LoVo (cell line): ENCODE data around the gene STOX2.

ENCODE experiments used
- DNase-seq: peaks from one replicate; pipeline ENCODE4 v3.0.0-alpha.2; 2016; ENCODE audit warnings: low spot score

STOX2 gene

GRCh38 chr4:183897193-183897592 lies 7.9 kb upstream of the STOX2 start:
- no peak for DNase-seq

GRCh38 chr4:183898456-183898855 lies 6.7 kb upstream of the STOX2 start:
- no peak for DNase-seq

GRCh38 chr4:183903021-183903760 lies 1.9 kb upstream of the STOX2 start:
- DNase-seq, result no peak

DNA sequence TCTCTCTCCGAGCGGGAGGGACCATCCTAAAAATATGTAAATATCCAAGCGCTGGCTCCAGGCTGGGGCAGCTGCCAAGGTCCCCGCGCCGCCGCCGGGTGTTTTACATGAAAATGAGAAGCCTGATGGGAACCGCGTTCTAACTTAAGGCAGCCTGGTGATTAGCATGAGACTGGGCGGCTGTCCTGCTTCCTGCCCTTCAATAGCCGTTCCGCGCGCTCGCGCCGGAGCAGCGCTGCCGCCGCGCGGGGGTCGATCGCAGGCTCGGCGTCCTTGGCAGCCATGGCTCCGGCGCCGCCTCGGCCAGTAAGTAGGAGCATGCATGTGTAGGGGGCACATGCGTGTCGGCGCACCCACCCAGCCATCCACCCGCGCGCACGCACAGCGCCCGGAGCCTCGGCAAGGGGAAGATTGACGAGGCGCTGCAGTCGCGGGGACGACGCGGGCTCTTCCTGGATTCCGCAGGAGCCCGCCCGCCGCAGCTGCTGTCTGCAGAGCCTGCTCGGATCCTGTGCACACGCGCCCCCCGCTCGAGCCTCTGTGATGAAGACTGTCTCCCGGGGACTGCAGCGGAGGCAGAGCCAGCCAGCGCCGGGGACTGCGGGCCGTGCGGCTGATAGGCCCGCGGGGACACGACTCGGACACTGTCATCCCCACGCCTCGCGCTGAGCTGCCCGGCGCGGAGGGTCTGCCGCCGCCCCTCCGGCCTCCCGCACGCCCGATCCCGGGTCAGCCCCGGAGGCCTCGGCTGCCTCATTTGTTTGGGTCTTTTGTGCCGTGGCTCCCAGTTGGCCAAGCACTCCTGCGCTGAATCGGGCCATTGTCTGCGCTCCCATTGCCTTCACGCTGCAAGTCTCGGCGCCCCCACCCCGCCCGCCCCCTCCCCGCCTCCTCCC lies 734 bp downstream of the STOX2 start:
- no peak for DNase-seq

GRCh38 chr4:183906489-183906738 lies 1.3 kb downstream of the STOX2 start:
- no peak for DNase-seq

- no peak for DNase-seq
Observed at GRCh38 chr4:183906739-183907651, 1.9 kb downstream of the STOX2 start.

- no peak for DNase-seq
Observed at GRCh38 chr4:183907871-183908683, 3.0 kb downstream of the STOX2 start.

DNA sequence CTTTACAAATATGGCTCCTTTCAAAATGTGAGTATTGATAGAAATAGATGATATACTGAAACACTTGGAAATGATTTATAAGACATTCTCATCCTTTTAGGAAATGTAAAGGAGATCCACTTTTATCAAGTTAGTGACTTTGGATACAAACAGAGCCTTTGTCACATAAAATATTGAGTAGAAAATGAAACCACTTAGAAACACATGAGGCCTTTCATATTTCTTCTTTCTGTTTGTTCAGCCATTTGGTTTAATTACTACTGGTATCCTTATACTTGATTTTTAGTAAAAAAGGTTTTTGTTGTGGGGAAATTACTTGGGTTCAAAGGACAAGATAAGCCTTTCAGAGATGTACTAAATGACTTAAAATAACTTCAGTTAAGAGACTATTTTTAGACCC lies 4.1 kb downstream of the STOX2 start:
- no peak for DNase-seq

- no peak for DNase-seq
Observed at GRCh38 chr4:183909801-183910200, 4.7 kb downstream of the STOX2 start.

GRCh38 chr4:183912585-183912984 lies 7.5 kb downstream of the STOX2 start:
- no peak for DNase-seq

GRCh38 chr4:183915976-183916375 lies 10.9 kb downstream of the STOX2 start:
- no peak for DNase-seq

DNA sequence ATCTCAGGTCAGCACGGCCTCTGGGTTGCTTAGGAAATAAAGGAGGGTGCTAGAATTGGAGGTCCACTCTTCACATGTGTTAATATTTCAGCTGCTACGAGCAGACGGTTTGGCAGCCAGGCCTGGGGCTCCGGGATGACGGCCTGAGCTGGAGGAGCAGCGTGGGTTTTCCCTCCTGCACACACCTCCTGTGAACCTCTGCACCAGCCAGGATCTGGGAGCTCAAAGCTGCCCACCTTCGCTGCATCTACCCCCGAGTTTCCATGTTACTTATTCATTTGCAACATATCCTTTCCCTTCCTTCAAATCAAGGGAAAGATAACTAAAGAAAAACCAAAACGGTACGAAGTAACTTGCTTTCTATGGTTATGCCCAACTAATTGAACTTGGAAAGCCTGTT lies 13.6 kb downstream of the STOX2 start:
- DNase-seq, result no peak

DNA sequence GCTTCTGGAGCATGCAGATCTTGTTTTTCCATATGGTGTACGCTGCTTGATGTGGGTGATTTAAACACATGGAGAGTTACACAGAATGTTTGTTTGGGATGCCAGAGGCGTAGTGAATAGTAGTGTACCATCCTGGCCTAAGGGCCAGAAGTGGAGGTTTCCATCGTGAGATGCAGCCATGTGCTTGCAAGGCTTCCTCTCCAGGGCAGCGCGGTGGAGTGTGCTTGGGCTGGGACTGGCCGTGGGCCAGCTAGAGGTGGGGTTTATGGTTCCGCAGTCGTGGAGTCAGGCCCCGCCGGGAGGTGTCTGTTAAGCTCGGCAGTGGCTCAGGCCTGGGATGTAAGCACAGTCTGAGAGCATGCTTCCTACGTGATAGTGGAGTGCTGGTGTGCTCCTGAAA lies 14.0 kb downstream of the STOX2 start:
- no peak for DNase-seq

- DNase-seq, result no peak
Observed at GRCh38 chr4:183920512-183920911, 15.4 kb downstream of the STOX2 start.

DNA sequence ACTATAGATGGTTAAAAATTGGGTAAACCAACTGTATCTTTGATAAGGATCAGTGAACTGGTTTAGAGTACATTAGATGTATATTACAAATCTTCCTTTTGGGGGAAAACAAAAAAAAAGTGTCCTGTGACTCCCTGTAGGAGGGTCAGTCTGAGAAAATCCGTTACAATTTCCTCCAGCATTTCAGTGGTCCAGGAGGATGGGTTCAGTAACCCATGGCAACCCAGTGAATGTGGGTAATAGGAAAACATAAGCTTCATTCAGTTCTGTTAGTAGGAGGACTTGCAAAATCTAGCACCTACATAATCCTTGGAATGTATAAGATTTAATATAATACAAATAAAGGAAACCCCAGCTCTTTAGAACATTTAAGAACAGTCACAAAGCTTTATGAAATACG lies 16.2 kb downstream of the STOX2 start:
- DNase-seq, result no peak

DNA sequence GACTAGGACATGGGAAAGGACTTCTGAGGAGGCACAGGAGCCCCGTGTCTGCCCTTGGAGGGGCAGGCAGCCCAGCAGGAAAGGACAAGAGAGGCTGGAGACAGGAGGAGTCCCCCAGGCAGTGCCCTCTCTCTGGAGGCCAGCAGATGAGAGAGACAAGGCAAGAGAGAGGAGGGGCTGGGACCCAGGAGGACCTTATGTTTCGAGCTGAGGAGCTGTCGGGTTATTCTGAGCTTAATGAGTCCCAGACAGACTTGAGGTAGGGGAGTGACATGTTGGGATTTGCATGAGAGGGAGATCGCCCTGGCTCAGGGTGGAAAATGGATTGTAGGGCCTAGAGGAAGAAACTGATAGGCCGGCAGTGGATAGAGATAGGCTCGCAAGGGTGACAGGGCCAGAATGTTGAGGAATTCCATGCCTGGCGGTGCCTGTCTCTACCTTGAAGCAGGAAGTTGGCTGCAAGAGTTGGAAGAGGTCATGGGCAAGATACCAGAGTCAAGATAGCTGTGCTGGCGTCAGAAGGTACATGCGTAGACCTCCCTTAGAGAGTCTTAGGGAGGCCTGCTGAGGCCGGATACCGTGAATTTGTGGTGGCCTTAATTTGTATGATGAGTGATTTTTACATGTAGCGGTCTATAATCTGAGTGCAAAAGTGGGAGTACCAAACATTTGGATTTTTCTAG lies 19.4 kb downstream of the STOX2 start:
- DNase-seq, result no peak

- no peak for DNase-seq
Observed at GRCh38 chr4:183926950-183927349, 21.8 kb downstream of the STOX2 start.

DNA sequence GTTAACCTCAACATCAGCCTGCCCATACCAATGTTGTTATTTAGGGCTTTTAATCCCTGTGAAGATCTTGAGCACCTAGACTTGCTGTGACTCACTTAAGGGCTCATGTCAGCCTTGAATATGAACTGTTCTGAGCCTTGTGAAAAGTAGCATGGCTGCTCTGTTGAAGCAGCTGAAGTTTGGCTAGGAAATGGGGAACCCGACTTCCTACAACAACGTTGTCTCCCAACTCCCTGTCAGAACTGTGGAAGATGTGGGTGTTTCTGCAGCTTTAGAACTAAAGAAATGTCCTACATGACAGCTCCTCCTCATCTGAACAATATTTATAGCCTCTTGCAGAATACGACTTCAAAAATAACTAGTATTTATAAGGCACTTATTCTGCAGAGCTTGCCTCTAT lies 27.5 kb downstream of the STOX2 start:
- DNase-seq, result no peak

DNA sequence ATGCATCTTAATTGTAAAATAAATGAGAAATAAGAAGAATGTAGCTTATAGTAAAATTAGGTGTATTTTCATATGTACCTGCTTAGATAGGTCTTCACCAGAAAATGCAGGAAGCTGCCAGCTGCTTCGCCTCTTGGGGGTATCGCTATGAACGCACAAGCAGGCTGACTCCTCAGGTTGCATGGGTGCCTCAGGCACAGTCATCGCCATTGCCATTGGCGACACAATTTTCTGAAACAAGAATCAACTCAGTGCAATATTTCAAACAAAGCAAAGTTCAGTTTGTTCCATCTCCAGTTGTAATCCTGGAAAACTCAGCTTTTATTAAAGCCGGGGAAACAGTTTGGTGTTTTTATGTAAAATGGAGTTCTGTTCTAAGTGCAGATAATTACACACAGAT lies 29.7 kb downstream of the STOX2 start:
- no peak for DNase-seq

DNA sequence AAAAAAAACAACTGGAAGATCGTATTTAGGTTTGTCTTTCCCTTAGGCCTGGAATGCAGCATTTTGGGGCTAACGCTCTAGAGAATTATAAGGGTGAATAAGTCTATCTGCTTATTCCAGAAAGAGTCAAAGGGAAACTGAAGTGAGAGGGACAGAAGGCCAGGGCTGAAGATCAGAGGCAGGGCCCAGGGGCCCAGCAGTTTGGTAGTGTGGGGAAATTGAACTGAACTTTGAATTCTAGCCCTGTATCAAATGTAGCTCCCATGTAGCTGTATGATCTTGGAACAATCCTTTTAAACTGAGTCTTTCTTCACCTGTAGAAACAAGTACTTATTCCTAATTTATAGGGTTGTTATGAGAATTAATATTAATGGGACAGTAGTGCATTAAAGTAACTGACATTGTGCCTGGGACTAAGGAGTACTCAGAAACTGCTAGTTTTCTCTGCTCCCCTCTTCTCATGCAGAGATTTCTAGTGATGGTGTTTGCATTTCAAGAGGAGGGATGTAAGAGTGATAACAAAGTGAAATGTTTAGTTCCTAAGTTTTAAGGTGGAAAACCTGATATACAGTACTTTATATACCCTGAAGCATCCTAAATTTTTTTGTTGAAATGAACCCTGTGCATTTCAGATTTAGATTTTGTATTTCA lies 30.4 kb downstream of the STOX2 start:
- DNase-seq, result no peak

- DNase-seq, result no peak
Observed at GRCh38 chr4:183936047-183936446, 30.9 kb downstream of the STOX2 start.
